GM19025 (cell line): ENCODE results near the gene APOA1.

Experiments
- ATAC-seq: cut with Tn5 transposase; IDR thresholded peaks from one replicate; pipeline ENCODE4 v1.9.1; 2021; ENCODE audit warnings: mild to moderate bottlenecking, low read depth, moderate library complexity; ENCODE audit not compliant: unreplicated experiment

Gene APOA1

GRCh38 chr11:116837231-116838091, at the start of gene APOA1:
APOA1 (minus strand) TSS chr11:116837622; CDS start chr11:116837387, 235 bp downstream.
- ATAC-seq = no peak

- ATAC-seq = no peak
Observed at GRCh38 chr11:116885951-116886655, 48.7 kb upstream of the APOA1 start.

GRCh38 chr11:116882386-116882785, 45.0 kb upstream of the APOA1 start:
- ATAC-seq = no peak

GRCh38 chr11:116881143-116881542, 43.7 kb upstream of the APOA1 start:
- no peak for ATAC-seq

GRCh38 chr11:116879800-116880625, 42.6 kb upstream of the APOA1 start:
- no peak for ATAC-seq

- ATAC-seq = no peak
Observed at GRCh38 chr11:116876656-116877055, 39.2 kb upstream of the APOA1 start.

GRCh38 chr11:116875194-116875593, 37.8 kb upstream of the APOA1 start:
- ATAC-seq = no peak

- no peak for ATAC-seq
Observed at GRCh38 chr11:116874251-116874650, 36.8 kb upstream of the APOA1 start.

GRCh38 chr11:116873381-116873780, 36.0 kb upstream of the APOA1 start:
- ATAC-seq = no peak

GRCh38 chr11:116871248-116871647, 33.8 kb upstream of the APOA1 start:
- no peak for ATAC-seq

- no peak for ATAC-seq
Observed at GRCh38 chr11:116870054-116870453, 32.6 kb upstream of the APOA1 start.

- ATAC-seq = no peak
Observed at GRCh38 chr11:116869610-116870009, 32.2 kb upstream of the APOA1 start.

GRCh38 chr11:116868066-116868465, 30.6 kb upstream of the APOA1 start:
- no peak for ATAC-seq

- ATAC-seq = no peak
Observed at GRCh38 chr11:116867619-116868018, 30.2 kb upstream of the APOA1 start.

GRCh38 chr11:116866804-116867455, 29.5 kb upstream of the APOA1 start:
- ATAC-seq = no peak

- ATAC-seq = no peak
Observed at GRCh38 chr11:116865696-116866095, 28.3 kb upstream of the APOA1 start.

GRCh38 chr11:116864531-116864930, 27.1 kb upstream of the APOA1 start:
- no peak for ATAC-seq

GRCh38 chr11:116862951-116863350, 25.5 kb upstream of the APOA1 start:
- ATAC-seq = no peak

- ATAC-seq = no peak
Observed at GRCh38 chr11:116862185-116862584, 24.8 kb upstream of the APOA1 start.

- no peak for ATAC-seq
Observed at GRCh38 chr11:116861539-116861938, 24.1 kb upstream of the APOA1 start.
